Measurements from ENCODE around the gene RHBDL3. TPM values are rescaled to one million over a fixed set of nuclear protein-coding genes. Genes with fewer than 3 reads are reported as not detected.

The RHBDL3 gene
- total RNA-seq, 2 experiments from 2014 or later = 0.15 TPM; not detected in 1

- BruUV-seq (replicated peaks) = no TSS peak
- Histone ChIP-seq H4K20me1 (ENCODE audit: insufficient read depth, low read length) (no peaks in the 10 kb centered on the region), H3K36me3 (ENCODE audit: insufficient read depth, low read length) (no peaks in the 10 kb centered on the region), H3K4me1 (ENCODE audit: insufficient read depth, low read length, poor library complexity, severe bottlenecking) (peaks cover 14% of the 10 kb centered on the region), H2AFZ (ENCODE audit: low read length) (no peak overlapping the region), H3K9me2 (ENCODE audit: insufficient read depth, low read length) (no peaks in the 10 kb centered on the region), H3K27ac (ENCODE audit: low read depth, low read length, poor library complexity, severe bottlenecking) (no peak overlapping the region), H3K4me3 (ENCODE audit: low read depth, low read length, poor library complexity, severe bottlenecking) (no peak overlapping the region), H3K9me3 (ENCODE audit: low read length) (no peaks in the 10 kb centered on the region), H3K79me2 (ENCODE audit: insufficient read depth, low read depth, low read length) (no peaks in the 10 kb centered on the region), H3K4me2 (ENCODE audit: low read length) (no peak overlapping the region)
- no peak for DNase-seq (ENCODE audit: low spot score)
- no peak for TF ChIP-seq CTCF (conservative IDR thresholded peaks at IDR 0.05; ENCODE audit: low read length)
- TF ChIP-seq EZH2phosphoT487 (IDR thresholded peaks at IDR 0.05; ENCODE audit: borderline replicate concordance, low read depth, low read length) = no peak
- POLR2A ChIA-PET = interaction anchor here (0.9 kb wide), 1 partner anchor 11 kb away, joined by 3 read pairs; no protein-coding TSS in a partner anchor
- intact Hi-C loops (cut with micrococcal nuclease; ENCODE audit: unreplicated experiment) = no loop called here
- CTCF ChIA-PET (ENCODE audit: unreplicated experiment) = interaction anchor here (1.9 kb wide), 1 partner anchor 12 kb away, joined by 4 read pairs; no protein-coding TSS in a partner anchor
Observed at GRCh38 chr17:32298721-32299579, 33.3 kb downstream of the RHBDL3 start.

- no TSS peak for BruUV-seq (replicated peaks)
- no peak for DNase-seq (ENCODE audit: low spot score)
- no peak overlapping the region for H3K4me2 ChIP-seq (ENCODE audit: low read length)
- CTCF ChIA-PET (ENCODE audit: unreplicated experiment) = no interaction called here
- no peaks in the 10 kb centered on the region for H3K9me3 ChIP-seq (ENCODE audit: low read length)
- TF ChIP-seq CTCF (conservative IDR thresholded peaks at IDR 0.05; ENCODE audit: low read length) = no peak
- no peak for TF ChIP-seq EZH2phosphoT487 (IDR thresholded peaks at IDR 0.05; ENCODE audit: borderline replicate concordance, low read depth, low read length)
- H4K20me1 ChIP-seq (ENCODE audit: insufficient read depth, low read length) = no peaks in the 10 kb centered on the region
- peaks cover 7% of the 10 kb centered on the region for H3K4me1 ChIP-seq (ENCODE audit: insufficient read depth, low read length, poor library complexity, severe bottlenecking)
- intact Hi-C loops (cut with micrococcal nuclease; ENCODE audit: unreplicated experiment) = no loop called here
- no peaks in the 10 kb centered on the region for H3K79me2 ChIP-seq (ENCODE audit: insufficient read depth, low read depth, low read length)
- no peak overlapping the region for H3K4me3 ChIP-seq (ENCODE audit: low read depth, low read length, poor library complexity, severe bottlenecking)
- no peak overlapping the region for H2AFZ ChIP-seq (ENCODE audit: low read length)
- H3K9me2 ChIP-seq (ENCODE audit: insufficient read depth, low read length) = no peaks in the 10 kb centered on the region
- H3K36me3 ChIP-seq (ENCODE audit: insufficient read depth, low read length) = no peaks in the 10 kb centered on the region
- no peak overlapping the region for H3K27ac ChIP-seq (ENCODE audit: low read depth, low read length, poor library complexity, severe bottlenecking)
- POLR2A ChIA-PET = interaction anchor here (0.9 kb wide), 1 partner anchor 10 kb away, joined by 3 read pairs; no protein-coding TSS in a partner anchor
Observed at GRCh38 chr17:32299580-32300164, 34.0 kb downstream of the RHBDL3 start.

Data from OCI-LY7 (cell line).